ENCODE measurements around the gene IFIH1.

IFIH1 gene

GRCh38 chr2:162256591-162256991, 61.9 kb downstream of the IFIH1 start:
- DNase-seq = no peak

DNA sequence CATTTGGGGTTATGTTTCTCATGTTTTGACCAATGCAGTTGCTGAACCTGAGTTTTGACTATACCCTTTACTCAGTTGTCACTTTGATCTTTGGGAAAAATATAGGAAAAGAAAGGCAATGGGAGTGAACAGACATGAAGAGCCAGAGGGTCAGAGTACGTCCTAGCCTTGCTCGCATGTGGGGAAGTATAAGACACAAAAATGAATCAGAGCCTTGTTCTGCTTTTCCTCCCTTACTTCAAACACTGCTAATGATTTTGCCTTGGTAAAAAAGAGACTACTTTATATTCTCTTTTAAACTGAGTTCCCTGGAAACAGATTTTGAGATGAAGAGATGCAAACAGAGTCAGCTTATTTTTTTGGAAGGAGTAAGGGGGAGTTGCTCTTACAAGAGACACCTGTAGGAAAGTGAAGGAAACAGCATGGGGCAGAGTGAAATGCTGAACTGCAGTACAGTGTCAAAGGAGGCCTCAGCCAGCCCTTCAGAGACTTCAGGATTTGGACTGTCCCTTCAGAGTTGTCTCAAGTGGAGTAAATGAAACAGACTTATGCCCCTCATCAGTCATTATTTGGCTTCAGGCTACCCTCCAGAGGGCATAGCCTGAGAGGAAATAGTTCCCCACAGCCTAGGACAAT, 64.1 kb downstream of the IFIH1 start:
- no peak for DNase-seq

DNA sequence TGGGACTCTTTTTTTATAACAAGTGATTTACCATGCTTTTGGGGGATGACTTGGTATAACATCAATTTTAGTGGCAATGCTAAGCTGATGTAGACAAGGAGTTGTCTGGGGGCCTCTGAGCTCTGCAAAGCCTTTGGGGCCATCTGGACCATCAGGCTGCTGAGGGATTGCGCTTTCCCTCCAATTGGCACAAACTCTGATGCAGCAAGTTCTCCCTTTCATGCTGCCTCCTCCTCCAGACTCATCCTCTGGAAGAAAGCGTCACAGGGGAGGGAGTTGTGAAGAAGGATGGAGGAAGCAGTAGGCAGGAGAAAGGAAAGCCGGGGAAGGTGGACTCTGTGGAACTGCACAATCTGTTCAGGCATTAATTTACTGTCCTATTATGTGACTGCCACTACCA, 65.0 kb downstream of the IFIH1 start:
- DNase-seq = no peak

DNA sequence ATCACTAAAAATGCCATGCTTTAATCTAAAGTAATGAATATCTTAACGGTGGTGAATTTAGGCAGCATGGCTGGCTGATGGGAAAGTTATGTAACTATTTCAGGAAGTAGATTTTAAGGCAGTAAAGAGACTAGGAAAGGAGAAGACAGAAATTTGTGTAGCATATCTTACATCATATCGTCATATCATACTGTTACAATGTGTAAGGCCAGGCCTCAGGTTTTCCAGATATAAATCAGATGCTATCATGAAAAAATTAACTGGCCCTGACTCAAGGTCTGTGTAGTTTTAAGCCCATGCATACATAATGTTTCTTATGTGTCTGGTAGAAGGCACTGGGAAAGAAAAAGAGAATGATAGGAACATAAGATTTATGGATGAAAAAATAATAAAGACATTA, 66.3 kb downstream of the IFIH1 start:
- DNase-seq = no peak

GRCh38 chr2:162245781-162246180, 72.7 kb downstream of the IFIH1 start:
- no peak for DNase-seq

DNA sequence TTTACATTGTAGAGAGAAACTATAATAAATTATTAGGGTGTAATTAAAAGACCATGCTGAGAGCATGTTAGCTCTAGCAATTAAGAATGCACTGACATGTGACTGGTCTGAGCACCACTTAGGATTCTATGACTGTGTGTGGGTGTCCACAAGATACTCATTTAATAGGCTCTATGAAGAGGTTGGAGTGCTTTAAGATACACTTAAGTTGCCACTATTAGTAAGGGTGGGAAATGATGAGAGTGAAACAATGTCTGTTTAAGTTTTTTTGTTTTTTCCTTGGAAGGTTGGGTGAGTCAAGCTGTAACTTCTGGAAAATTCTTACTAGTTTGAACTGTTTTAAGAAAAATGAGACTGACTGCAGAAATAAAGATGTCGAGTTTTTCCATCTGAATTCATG, 73.4 kb downstream of the IFIH1 start:
- no peak for DNase-seq

GRCh38 chr2:162244541-162245031, 73.9 kb downstream of the IFIH1 start:
- no peak for DNase-seq

DNA sequence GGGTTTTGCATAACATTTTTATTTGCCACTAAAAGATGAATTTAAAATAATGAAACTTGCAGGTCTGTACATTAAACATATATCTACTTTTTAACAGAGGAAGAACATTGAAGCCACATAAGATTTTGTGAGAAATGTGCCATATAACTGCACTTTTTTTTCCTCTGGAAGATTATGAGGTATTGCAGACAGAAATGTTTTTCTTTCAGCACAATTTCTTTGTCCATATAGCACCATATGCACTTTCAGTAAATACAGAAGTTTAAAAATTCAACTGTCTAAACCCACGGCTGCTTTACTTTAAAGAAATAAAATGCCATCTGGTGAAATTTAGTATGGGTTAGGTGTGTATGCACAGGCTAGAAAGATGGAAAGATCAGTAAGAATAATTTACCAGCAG, 74.8 kb downstream of the IFIH1 start:
- DNase-seq = no peak

GRCh38 chr2:162243294-162243693, 75.2 kb downstream of the IFIH1 start, which contains the start of gene FAP:
Gene FAP, minus strand, starts transcription at chr2:162243445. Its CDS starts 118 bp downstream, at chr2:162243327.
- DNase-seq = no peak

GRCh38 chr2:162242586-162243280, 75.8 kb downstream of the IFIH1 start:
- no peak for DNase-seq

GRCh38 chr2:162241571-162241970, 76.9 kb downstream of the IFIH1 start:
- DNase-seq = no peak

GRCh38 chr2:162234620-162235462, 83.6 kb downstream of the IFIH1 start:
- DNase-seq = no peak

GRCh38 chr2:162233197-162233596, 85.3 kb downstream of the IFIH1 start:
- no peak for DNase-seq

DNA sequence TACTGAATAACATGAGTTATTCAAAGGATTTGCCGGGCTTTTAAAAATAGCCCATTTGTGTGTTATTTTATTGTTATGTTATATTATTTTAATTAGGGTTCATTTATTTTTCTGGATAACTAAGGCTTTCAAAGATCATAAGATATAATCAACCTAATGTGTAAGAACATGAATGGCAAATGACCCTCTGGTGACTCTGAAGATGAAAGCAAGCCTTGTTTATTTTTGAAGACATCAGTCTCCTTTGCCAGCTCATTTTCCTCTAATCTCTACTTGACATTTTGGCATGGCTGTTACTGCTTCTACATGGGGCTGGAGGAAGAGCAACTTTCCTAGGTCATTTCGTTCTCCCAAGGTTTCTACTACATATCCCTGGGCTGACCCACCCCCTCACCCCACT, 85.8 kb downstream of the IFIH1 start:
- DNase-seq = no peak

- DNase-seq = no peak
Observed at GRCh38 chr2:162232027-162232426, 86.5 kb downstream of the IFIH1 start.

GRCh38 chr2:162230761-162231160, 87.7 kb downstream of the IFIH1 start:
- DNase-seq = no peak

DNA sequence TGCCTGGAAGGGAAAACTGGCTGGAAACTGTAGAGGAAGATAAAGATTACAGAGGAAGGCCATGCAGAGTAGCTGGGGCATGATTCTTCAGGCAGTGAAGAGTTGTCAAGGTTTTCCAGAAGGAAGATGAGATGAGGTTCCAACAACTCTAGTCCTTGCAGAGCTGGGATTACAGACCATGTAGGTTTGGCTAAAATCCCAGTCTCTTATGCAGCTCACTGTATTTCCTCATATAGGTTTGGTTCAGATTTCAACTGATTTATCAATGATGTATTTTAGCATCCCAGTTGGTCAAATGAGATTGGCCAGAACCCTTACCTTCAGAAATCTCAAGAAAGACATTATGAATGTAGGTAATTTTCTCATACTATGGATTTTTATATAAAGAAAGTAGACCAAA, 91.6 kb downstream of the IFIH1 start:
- no peak for DNase-seq

GRCh38 chr2:162221064-162221463, 97.4 kb downstream of the IFIH1 start:
- DNase-seq = peak; percentile 28

GRCh38 chr2:162220368-162220767, 98.1 kb downstream of the IFIH1 start:
- DNase-seq = no peak

GRCh38 chr2:162219426-162219825, 99.1 kb downstream of the IFIH1 start:
- no peak for DNase-seq

- no peak for DNase-seq
Observed at GRCh38 chr2:162217598-162217997, 100.9 kb downstream of the IFIH1 start.

Data from GDM1 (cell line).